CD4-positive, alpha-beta T cell (primary cell): ENCODE results near the gene CAMSAP2. TPM values are rescaled to one million over a fixed set of nuclear protein-coding genes. Genes with fewer than 3 reads are reported as not detected.

Source experiments
- ATAC-seq: fragments of 200-7000 bp; cut with Tn5 transposase; one replicate; pipeline ENCODE4 v1.10.0; 2022; ENCODE audit warnings: mild to moderate bottlenecking; ENCODE audit not compliant: poor library complexity
- CTCF ChIA-PET: fragments of 350-600 bp; sonication (Branson Sonifier 250); formaldehyde crosslinking; loops from one replicate; lab custom pipeline; 2021; ENCODE audit warnings: antibody characterized with exemption, inconsistent platforms; lab: Charles Lee
- POLR2A ChIA-PET: fragments of 350-600 bp; sonication (Branson Sonifier 250); formaldehyde crosslinking; loops from one replicate; lab custom pipeline; 2021; ENCODE audit warnings: antibody characterized with exemption, inconsistent platforms; lab: Charles Lee
- DNase-seq, 14 experiments: peaks; one replicate each; pipeline ENCODE4 v3.0.0-alpha.2; 2013 to 2020; ENCODE audit warnings: mixed read lengths in 2 of 14
- H3K27ac ChIP-seq, 2 donors: one replicate each; pipeline versions ENCODE4 v1.5.1 to v1.7.0; 2013; ENCODE audit warnings: low read length in 2 of 2, low read depth in 1 of 2, mild to moderate bottlenecking in 1 of 2
- H3K27me3 ChIP-seq, 2 experiments: 1 replicate in 1 of 2; 2 replicates in 1 of 2; pipeline versions ENCODE4 v1.6.1 to v1.7.0; 2013; ENCODE audit warnings: low read length in 2 of 2, control low read depth in 1 of 2, mild to moderate bottlenecking in 1 of 2, moderate library complexity in 1 of 2; ENCODE audit not compliant: insufficient read depth in 2 of 2, control insufficient read depth in 1 of 2
- H3K36me3 ChIP-seq: one replicate; pipeline ENCODE4 v1.6.1; 2013; ENCODE audit warnings: low read length, control low read depth; ENCODE audit not compliant: insufficient read depth
- H3K4me1 ChIP-seq: one replicate; pipeline ENCODE4 v1.6.1; 2013; ENCODE audit warnings: low read length, control low read depth; ENCODE audit not compliant: insufficient read depth
- H3K4me3 ChIP-seq: one replicate; pipeline ENCODE4 v1.5.1; 2013; ENCODE audit warnings: mild to moderate bottlenecking, low read length, moderate library complexity
- H3K9me3 ChIP-seq, 2 experiments: 1 replicate in 1 of 2; 2 replicates in 1 of 2; pipeline versions ENCODE4 v1.6.1 to v1.7.0; 2013; ENCODE audit warnings: low read length in 2 of 2, mild to moderate bottlenecking in 2 of 2, control low read depth in 1 of 2, moderate library complexity in 1 of 2; ENCODE audit not compliant: control insufficient read depth in 1 of 2, insufficient read depth in 1 of 2
- H3K27ac Mint-ChIP-seq: one replicate; pipeline ENCODE4 v1.8.0; 2020; ENCODE audit warnings: mixed read lengths
- H3K27me3 Mint-ChIP-seq: one replicate; pipeline ENCODE4 v1.8.0; 2021; ENCODE audit warnings: mixed read lengths
- H3K36me3 Mint-ChIP-seq: one replicate; pipeline ENCODE4 v1.8.0; 2021; ENCODE audit warnings: low read depth, mixed read lengths
- H3K4me1 Mint-ChIP-seq: one replicate; pipeline ENCODE4 v1.8.0; 2021; ENCODE audit warnings: low read depth, mixed read lengths
- H3K4me3 Mint-ChIP-seq: one replicate; pipeline ENCODE4 v1.8.0; 2020; ENCODE audit warnings: mild to moderate bottlenecking, mixed read lengths
- H3K9me3 Mint-ChIP-seq: one replicate; pipeline ENCODE4 v1.8.0; 2020; ENCODE audit warnings: mixed read lengths
- CTCF ChIP-seq: fragments of 200-600 bp; IDR thresholded peaks from one replicate; pipeline ENCODE4 v1.8.0; 2022; ENCODE audit warnings: antibody characterized with exemption, mild to moderate bottlenecking
- intact Hi-C, 2 experiments: fragments of 100-400 bp; cut with DNase I in 1 of 2; cut with micrococcal nuclease in 1 of 2; formaldehyde crosslinking; loops; one replicate each; pipeline versions ENCODE4 v1.15.1 to v1.9.0; 2023 to 2025; cut with DNase I, micrococcal nuclease
- total RNA-seq, 174 experiments: library from RNA in 2 of 174; stranded (reverse) in 2 of 174; gene quantifications; one replicate each; pipeline ENCODE4 v1.2.3 and lab custom pipeline; 2021 to 2026

Gene CAMSAP2
- total RNA-seq, 2 experiments from 2014 or later = 4.4 to 5.7 TPM

DNA sequence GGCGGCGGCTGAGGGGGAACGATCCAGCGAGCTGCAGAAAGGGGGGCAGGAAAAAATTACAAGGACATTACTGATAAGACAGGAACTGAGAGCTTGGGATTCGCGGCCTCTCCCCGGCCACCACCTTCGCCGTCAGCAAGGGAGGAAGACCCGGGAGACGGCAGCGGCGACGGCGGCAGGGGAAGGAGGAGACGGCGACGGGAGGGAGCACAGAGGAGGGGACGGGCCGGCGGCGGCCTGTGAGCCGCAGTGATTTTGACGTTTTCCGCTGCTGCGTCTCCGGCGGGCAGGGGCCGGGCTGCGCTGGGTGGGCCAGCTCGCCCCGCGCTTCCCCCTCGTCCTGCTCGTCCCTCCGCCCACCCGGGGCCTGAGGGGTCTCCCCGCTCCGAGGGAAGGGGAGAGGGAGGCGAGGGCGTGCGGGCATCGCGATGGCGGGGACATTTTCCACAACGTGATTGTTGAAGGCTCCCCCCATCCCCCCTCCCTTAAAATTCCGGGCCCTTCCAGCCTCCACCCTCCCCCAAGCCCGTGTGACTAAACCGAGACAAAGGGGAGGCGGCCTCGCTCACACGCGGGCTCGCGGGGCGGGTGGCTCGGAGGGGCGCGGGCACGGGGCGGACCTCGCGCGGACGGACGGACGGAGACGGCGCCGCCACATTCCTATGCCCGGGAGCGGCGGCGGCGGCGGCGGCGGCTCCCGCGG lies 407 bp downstream of the CAMSAP2 start:
- intact Hi-C loops = loop anchor here (1.0 to 10.0 kb wide), 4 partner anchors 70 to 334 kb away; partner anchors contain the start of genes KIF14 (in 2 of the 2), DDX59 (in 1 of the 2) and KIF21B (in 1 of the 2)
- POLR2A ChIA-PET = interaction anchor here (1.0 to 3.5 kb wide), 5 partner anchors 9 to 1804 kb away, joined by 3 to 44 read pairs (median 5); partner anchors contain the start of gene DDX59
- ATAC-seq = peak; percentile 67
- CTCF ChIA-PET = interaction anchor here (1.7 kb wide), 1 partner anchor 117 kb away, joined by 5 read pairs; no protein-coding TSS in a partner anchor
- peak overlapping the region; percentile 100 for H3K4me3 Mint-ChIP-seq
- H3K4me3 ChIP-seq = peak overlapping the region; percentile 93
- H3K27me3 ChIP-seq = no peaks in the 10 kb centered on the region
- TF ChIP-seq CTCF = no peak
- H3K36me3 Mint-ChIP-seq = peaks cover 12% of the 10 kb centered on the region
- peak; percentile 0 to 79 (median 39) for DNase-seq
- peaks cover 48% of the 10 kb centered on the region for H3K4me1 Mint-ChIP-seq
- H3K36me3 ChIP-seq = no peaks in the 10 kb centered on the region
- peaks cover 17% of the 10 kb centered on the region for H3K4me1 ChIP-seq
- peak overlapping the region; percentile 29 to 36 for H3K27ac ChIP-seq
- no peaks in the 10 kb centered on the region for H3K9me3 ChIP-seq
- peak overlapping the region; percentile 90 for H3K27ac Mint-ChIP-seq
- H3K27me3 Mint-ChIP-seq = no peaks in the 10 kb centered on the region
- no peaks in the 10 kb centered on the region for H3K9me3 Mint-ChIP-seq

- H3K27ac ChIP-seq = no peak overlapping the region
- no peaks in the 10 kb centered on the region for H3K27me3 ChIP-seq
- DNase-seq = peak in 1 of 14 experiments; percentile 13
- no peaks in the 10 kb centered on the region for H3K9me3 ChIP-seq
- Mint-ChIP-seq H3K4me3 (peak overlapping the region; percentile 89), H3K27me3 (no peaks in the 10 kb centered on the region), H3K9me3 (no peaks in the 10 kb centered on the region), H3K36me3 (peaks cover 12% of the 10 kb centered on the region), H3K4me1 (peaks cover 54% of the 10 kb centered on the region), H3K27ac (peak overlapping the region; percentile 84)
- H3K4me3 ChIP-seq = peak overlapping the region; percentile 93
- peaks cover 17% of the 10 kb centered on the region for H3K4me1 ChIP-seq
- no peaks in the 10 kb centered on the region for H3K36me3 ChIP-seq
- ChIA-PET POLR2A (interaction anchor here (1.0 to 3.5 kb wide), 6 partner anchors 10 to 1805 kb away, joined by 3 to 44 read pairs (median 4); partner anchors contain the start of gene DDX59), CTCF (no interaction called here)
- TF ChIP-seq CTCF = no peak
- ATAC-seq = no peak
- intact Hi-C loops = loop anchor here (1.0 to 10.0 kb wide), 7 partner anchors 62 to 415 kb away; partner anchors contain the start of genes KIF14 (in 2 of the 2), DDX59 (in 1 of the 2), KIF21B (in 1 of the 2) and TMEM9 (in 1 of the 2)
These were observed 1.2 kb downstream of the CAMSAP2 start for GRCh38 chr1:200739702-200740570.

DNA sequence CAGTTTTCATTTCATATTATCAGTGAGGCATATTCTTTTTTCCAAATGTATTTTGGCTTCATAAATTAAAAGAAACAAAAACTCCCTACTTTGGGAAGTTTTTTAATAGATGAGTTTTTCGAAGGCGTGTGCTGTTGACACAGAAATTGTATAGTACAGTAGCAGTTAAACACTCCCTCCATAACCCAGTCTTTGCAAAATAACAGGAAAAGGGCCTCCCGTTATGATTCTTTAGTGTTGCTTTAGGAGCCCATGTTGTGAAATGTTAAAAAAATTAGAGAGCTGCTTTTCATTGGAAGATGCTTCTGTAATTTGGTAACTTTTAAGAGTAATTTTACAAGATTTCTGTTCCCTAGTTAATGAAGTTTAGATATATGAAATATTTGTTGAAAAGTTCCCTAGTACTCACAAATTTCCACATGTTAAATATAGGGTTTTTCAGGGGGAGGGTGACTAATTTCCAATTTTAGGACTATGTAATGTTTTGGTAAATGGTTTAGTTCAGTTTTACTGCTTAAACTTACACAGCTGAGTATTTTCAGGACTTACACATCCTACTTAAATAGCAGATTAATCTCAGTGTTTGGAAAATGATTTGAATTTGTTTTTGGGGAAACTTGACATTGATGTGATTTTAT lies 2.0 kb downstream of the CAMSAP2 start:
- Histone ChIP-seq H3K4me1 (peaks cover 17% of the 10 kb centered on the region), H3K9me3 (no peaks in the 10 kb centered on the region), H3K27me3 (no peaks in the 10 kb centered on the region), H3K36me3 (no peaks in the 10 kb centered on the region), H3K27ac (no peak overlapping the region), H3K4me3 (peak overlapping the region; percentile 93)
- H3K36me3 Mint-ChIP-seq = peaks cover 12% of the 10 kb centered on the region
- H3K27ac Mint-ChIP-seq = peak overlapping the region; percentile 84
- H3K9me3 Mint-ChIP-seq = no peaks in the 10 kb centered on the region
- peak overlapping the region; percentile 89 for H3K4me3 Mint-ChIP-seq
- no peaks in the 10 kb centered on the region for H3K27me3 Mint-ChIP-seq
- ChIA-PET CTCF (no interaction called here), POLR2A (interaction anchor here (1.1 kb wide), 1 partner anchor 70 kb away, joined by 3 read pairs; no protein-coding TSS in a partner anchor)
- peaks cover 54% of the 10 kb centered on the region for H3K4me1 Mint-ChIP-seq
- ATAC-seq = no peak
- intact Hi-C loops = loop anchor here (5.0 to 10.0 kb wide), 3 partner anchors 62 to 414 kb away; partner anchors contain the start of gene TMEM9 (in 1 of the 2)
- no peak for TF ChIP-seq CTCF
- no peak for DNase-seq
